PFSK-1 (cell line): ENCODE data around the gene IL4R.

Source experiments
- POLR2AphosphoS5 ChIP-seq: IDR thresholded peaks from 2 replicates; pipeline ENCODE4 v1.6.1; 2012; ENCODE audit warnings: low read depth, mild to moderate bottlenecking, control low read depth, low read length, moderate library complexity
- TAF1 ChIP-seq: IDR thresholded peaks from 2 replicates; pipeline ENCODE4 v1.6.1; 2012; ENCODE audit warnings: low read length, control low read depth, borderline replicate concordance; ENCODE audit not compliant: insufficient read depth
- TF ChIP-seq, protein P1 (sequence below), 2 experiments: IDR thresholded peaks; 2 replicates each; pipeline versions ENCODE4 v1.6.1 to v1.8.0; 2011 to 2012; ENCODE audit warnings: low read depth in 2 of 2, low read length in 2 of 2, control low read depth in 1 of 2, inconsistent platforms in 1 of 2, mild to moderate bottlenecking in 1 of 2, moderate library complexity in 1 of 2; ENCODE audit not compliant: insufficient read depth in 1 of 2

DNA sequence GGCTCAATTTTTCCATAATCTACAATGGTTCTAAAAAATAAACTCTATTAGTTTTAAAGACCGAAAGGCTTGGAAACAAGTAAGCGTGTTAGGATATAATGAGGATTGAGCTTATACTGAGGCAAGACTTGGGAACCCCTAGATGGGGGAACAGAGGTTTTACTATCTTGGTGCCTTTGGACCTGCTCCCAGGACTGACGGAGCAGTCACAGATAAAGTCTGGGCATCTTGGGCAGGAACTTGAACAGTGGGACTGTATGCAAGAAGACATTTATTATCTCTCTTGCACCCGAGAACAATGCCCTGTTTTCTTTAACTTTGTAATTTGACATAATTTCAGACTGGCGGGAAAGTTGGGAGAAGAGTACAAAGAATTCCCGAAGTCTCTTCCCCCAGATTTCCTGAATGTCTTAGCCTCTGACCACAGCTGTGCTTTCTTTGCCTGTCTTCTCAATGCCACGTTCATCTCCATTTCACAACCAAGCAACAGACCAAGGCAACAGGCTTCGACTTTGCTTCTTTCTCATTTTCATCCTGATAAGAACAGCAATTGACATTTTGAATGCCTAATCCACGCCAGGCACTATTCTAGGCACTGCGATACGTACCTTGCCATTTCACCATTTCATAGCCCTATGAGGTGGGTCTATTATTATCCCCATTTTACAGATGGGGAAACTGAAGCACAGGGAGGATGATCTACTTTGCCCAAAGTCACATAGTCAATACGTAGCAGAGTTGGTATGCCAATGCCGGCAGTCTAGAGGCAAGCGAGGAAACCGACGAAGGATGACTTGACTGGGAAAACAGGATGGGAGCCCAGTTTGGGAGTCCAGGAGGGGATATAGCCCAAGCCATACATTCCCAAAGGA, 3.0 kb upstream of the IL4R start:
- TF ChIP-seq TAF1 (no peak), POLR2AphosphoS5 (no peak)
- TF ChIP-seq, protein P1, sequence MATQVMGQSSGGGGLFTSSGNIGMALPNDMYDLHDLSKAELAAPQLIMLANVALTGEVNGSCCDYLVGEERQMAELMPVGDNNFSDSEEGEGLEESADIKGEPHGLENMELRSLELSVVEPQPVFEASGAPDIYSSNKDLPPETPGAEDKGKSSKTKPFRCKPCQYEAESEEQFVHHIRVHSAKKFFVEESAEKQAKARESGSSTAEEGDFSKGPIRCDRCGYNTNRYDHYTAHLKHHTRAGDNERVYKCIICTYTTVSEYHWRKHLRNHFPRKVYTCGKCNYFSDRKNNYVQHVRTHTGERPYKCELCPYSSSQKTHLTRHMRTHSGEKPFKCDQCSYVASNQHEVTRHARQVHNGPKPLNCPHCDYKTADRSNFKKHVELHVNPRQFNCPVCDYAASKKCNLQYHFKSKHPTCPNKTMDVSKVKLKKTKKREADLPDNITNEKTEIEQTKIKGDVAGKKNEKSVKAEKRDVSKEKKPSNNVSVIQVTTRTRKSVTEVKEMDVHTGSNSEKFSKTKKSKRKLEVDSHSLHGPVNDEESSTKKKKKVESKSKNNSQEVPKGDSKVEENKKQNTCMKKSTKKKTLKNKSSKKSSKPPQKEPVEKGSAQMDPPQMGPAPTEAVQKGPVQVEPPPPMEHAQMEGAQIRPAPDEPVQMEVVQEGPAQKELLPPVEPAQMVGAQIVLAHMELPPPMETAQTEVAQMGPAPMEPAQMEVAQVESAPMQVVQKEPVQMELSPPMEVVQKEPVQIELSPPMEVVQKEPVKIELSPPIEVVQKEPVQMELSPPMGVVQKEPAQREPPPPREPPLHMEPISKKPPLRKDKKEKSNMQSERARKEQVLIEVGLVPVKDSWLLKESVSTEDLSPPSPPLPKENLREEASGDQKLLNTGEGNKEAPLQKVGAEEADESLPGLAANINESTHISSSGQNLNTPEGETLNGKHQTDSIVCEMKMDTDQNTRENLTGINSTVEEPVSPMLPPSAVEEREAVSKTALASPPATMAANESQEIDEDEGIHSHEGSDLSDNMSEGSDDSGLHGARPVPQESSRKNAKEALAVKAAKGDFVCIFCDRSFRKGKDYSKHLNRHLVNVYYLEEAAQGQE (IDR thresholded peaks at IDR 0.05; ENCODE audit: insufficient read depth in 1 of 2, low read depth in 2 of 2, low read length in 2 of 2): no peak
